ENCODE data around the gene EXOC8. TPM values are rescaled to one million over a fixed set of nuclear protein-coding genes. Genes with fewer than 3 reads are reported as not detected.

Gene EXOC8
- total RNA-seq, 1 experiment from 2014 or later, result 11.3 TPM

- TF ChIP-seq AR (CRISPR knock-in tag; IDR thresholded peaks at IDR 0.05), result no peak
- no peak for TF ChIP-seq ZNF263 (CRISPR knock-in tag; IDR thresholded peaks at IDR 0.05; ENCODE audit: low read depth)
- no peak for TF ChIP-seq ZNF396 (CRISPR knock-in tag; IDR thresholded peaks at IDR 0.05; ENCODE audit: borderline replicate concordance)
- TF ChIP-seq CTCF (IDR thresholded peaks at IDR 0.05), result no peak
Measured at GRCh38 chr1:231326248-231326647, 11.4 kb downstream of the EXOC8 start (continued).

- H3K36me3 Mint-ChIP-seq, result no peaks in the 10 kb centered on the region
- H3K27me3 Mint-ChIP-seq (ENCODE audit: low read depth), result no peaks in the 10 kb centered on the region
- H3K27ac Mint-ChIP-seq, result no peak overlapping the region
- H3K4me1 Mint-ChIP-seq, result peaks cover 7% of the 10 kb centered on the region
- no peak for DNase-seq (ENCODE audit: low spot score)
- CTCF ChIA-PET, result interaction anchor here (1.1 kb wide), 1 partner anchor 13 kb away, joined by 3 read pairs; the partner anchor contains the start of genes EXOC8 and SPRTN
- POLR2A ChIA-PET, result no interaction called here
- H3K9me3 Mint-ChIP-seq, result no peaks in the 10 kb centered on the region
- ATAC-seq, result no peak
- H3K4me3 Mint-ChIP-seq, result no peak overlapping the region
- TF ChIP-seq ZNF532 (CRISPR knock-in tag; IDR thresholded peaks at IDR 0.05; ENCODE audit: borderline replicate concordance), result no peak
- no peak for TF ChIP-seq NFYB (CRISPR knock-in tag; conservative IDR thresholded peaks at IDR 0.05; ENCODE audit: low read depth)
- TF ChIP-seq NFE2L1 (CRISPR knock-in tag; IDR thresholded peaks at IDR 0.05), result no peak
- TF ChIP-seq NFATC4 (CRISPR knock-in tag; IDR thresholded peaks at IDR 0.05), result no peak
- no peak for TF ChIP-seq HMGA2 (CRISPR knock-in tag; IDR thresholded peaks at IDR 0.05)
- no peak for TF ChIP-seq EMX1 (CRISPR knock-in tag; IDR thresholded peaks at IDR 0.05)
- no peak for TF ChIP-seq ZNF416 (CRISPR knock-in tag; IDR thresholded peaks at IDR 0.05)
- no peak for TF ChIP-seq ZNF219 (CRISPR knock-in tag; IDR thresholded peaks at IDR 0.05; ENCODE audit: borderline replicate concordance)
- TF ChIP-seq ATF6 (CRISPR knock-in tag; IDR thresholded peaks at IDR 0.05), result no peak
- no peak for TF ChIP-seq ZNF121 (CRISPR knock-in tag; IDR thresholded peaks at IDR 0.05)
- no peak for TF ChIP-seq PREB (CRISPR knock-in tag; IDR thresholded peaks at IDR 0.05; ENCODE audit: borderline replicate concordance)
- no peak for TF ChIP-seq SMAD4 (CRISPR knock-in tag; IDR thresholded peaks at IDR 0.05)
- TF ChIP-seq ATF3 (CRISPR knock-in tag; conservative IDR thresholded peaks at IDR 0.05), result no peak
- no peak for TF ChIP-seq E2F1 (CRISPR knock-in tag; IDR thresholded peaks at IDR 0.05)
- no peak for TF ChIP-seq NR3C1 (CRISPR knock-in tag; conservative IDR thresholded peaks at IDR 0.05; ENCODE audit: low read depth)
- no peak for TF ChIP-seq ZNF423 (CRISPR knock-in tag; IDR thresholded peaks at IDR 0.05)
- no peak for TF ChIP-seq IRF1 (CRISPR knock-in tag; IDR thresholded peaks at IDR 0.05)
- no peak for TF ChIP-seq CDX4 (CRISPR knock-in tag; IDR thresholded peaks at IDR 0.05; ENCODE audit: borderline replicate concordance)
Measured at GRCh38 chr1:231324660-231325059, 13.0 kb downstream of the EXOC8 start.

Measured in WTC11 (cell line).